Urothelium cell line (cell line): ENCODE data around the gene SH2B3.
"Not testable (repeated sequence)": the region's sequence is repeated elsewhere in the genome, so short reads cannot be mapped to it uniquely, and the experiment has no call there.

ENCODE experiments used
- DNase-seq: peaks from one replicate; pipeline ENCODE4 v3.0.0; 2011; ENCODE audit warnings: low spot score, mixed read lengths
- FAIRE-seq: peaks from 2 replicates; lab custom pipeline; 2011; peaks lifted over from hg19 to GRCh38; lab: Jason Lieb, UNC

The SH2B3 gene

DNA sequence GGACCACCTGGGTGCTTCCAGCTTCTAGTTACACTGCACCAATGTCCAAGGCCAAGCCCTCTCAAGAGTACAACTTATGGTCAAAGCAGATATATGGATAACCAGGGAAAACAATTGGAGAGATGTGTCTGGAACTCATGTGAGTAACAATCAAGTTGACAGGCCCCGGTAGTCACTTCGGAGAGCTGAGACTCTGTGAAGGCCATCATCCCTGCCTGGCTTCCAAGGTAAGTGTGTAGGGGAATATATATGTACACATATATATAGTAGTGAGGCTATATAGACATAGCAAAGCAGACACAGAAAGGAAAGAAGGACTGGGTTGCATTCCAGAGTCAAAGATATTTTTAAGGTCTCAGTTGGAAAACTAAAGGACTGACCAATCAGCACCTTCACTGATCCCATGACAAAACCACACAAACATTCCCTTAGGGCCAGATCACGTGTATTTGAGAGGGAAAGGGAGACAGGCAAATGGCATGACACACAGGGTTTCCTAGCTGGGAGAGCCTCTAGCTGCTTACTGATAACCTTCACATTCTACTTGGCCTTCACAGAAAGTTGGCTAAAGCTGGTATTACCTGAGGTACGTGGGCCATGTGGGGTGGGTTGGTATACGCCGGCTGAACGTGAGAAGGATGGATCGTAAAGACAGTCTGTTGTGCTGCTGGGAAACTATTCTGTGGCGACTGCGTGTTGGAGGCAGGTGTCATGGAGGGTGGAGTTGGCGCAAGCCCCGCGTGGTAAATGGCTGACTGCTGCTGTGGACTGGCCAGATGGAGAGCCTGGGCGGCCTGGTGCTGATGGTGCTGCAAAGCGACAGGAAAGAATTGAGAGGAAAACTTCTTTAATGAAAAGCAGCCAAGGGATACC is 50.0 kb downstream of the SH2B3 start:
- FAIRE-seq (no peak), DNase-seq (no peak)

DNA sequence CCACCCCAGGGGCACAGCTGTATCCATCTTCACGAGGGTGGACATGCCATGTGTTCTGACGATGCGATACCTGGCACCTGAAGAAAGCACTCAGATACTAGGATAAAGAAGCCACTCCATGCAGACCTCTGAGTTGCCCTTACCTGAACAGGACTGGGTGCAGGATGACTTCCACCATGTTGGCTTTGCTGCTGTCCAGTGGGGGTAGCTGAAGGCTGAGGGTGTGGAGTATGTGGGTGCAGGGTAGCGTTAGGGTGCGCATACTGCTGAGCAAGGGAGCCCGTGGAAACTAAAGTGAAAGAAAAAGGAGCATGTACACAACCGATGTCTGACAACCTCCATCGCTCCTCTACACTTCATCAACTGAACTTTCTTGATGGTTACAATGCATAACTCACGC is 51.3 kb downstream of the SH2B3 start:
- DNase-seq (no peak), FAIRE-seq (no peak)

DNA sequence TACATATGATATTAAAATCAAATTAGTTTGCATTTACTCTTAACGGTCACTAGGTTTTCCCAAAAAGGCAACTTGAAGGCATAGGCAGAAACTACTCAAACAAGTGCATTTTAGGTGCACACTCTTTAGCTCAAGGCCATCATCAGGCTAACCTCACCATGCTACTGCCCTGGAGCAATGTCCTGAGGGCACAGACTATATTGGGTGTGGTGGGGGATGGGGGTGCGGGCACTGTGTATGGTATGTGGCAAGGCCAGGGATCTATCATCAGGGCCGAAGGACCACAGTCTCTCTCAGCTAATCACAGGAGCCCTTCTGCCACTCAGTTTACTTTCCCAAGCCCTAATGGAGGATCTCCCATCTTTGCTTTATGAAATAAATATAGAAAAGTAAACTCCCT is 51.9 kb downstream of the SH2B3 start:
- FAIRE-seq (no peak), DNase-seq (no peak)

- DNase-seq (no peak), FAIRE-seq (no peak)
Measured at GRCh38 chr12:111458546-111459172, 52.9 kb downstream of the SH2B3 start.

GRCh38 chr12:111460111-111460510 is 54.4 kb downstream of the SH2B3 start:
- FAIRE-seq, DNase-seq: not testable (repeated sequence)

DNA sequence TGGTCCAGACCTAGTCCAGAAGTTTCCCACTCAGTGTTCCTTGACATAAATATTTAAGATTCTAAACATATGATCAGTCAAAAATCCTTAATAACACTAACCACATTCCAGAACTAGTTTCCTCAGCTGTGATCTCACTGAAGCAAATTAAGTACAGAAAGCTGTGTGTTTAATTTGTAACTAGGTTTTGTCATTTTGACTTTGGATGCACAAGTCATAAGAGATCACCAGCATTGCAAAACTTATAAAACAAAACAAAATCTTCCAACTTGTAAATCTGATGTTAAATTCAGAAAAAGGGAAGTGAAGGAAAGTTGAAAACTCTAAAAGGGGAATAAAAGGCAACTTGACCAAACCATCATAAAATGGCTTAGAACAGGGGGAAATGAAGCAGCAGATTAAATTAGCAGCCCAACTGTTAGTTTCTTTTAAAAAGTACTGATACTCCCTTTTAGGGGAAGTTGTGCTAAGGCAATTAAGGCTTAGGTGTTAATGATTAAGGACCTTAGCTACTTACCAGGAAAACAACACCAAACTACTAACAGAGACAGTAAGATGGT is 56.6 kb downstream of the SH2B3 start:
- no peak for FAIRE-seq

GRCh38 chr12:111467092-111467856 is 61.6 kb downstream of the SH2B3 start:
- FAIRE-seq (no peak), DNase-seq (no peak)

More for the DNA sequence above, 56.6 kb downstream of the SH2B3 start:
- no peak for DNase-seq

- FAIRE-seq (no peak), DNase-seq (no peak)
Measured at GRCh38 chr12:111467857-111468241, 62.1 kb downstream of the SH2B3 start.

- no peak for FAIRE-seq
- DNase-seq: no peak
Measured at GRCh38 chr12:111469401-111469800, 63.7 kb downstream of the SH2B3 start.

GRCh38 chr12:111471236-111471635 is 65.5 kb downstream of the SH2B3 start:
- FAIRE-seq (no peak), DNase-seq (no peak)

- FAIRE-seq (no peak), DNase-seq (no peak)
Measured at GRCh38 chr12:111482462-111482861, 76.7 kb downstream of the SH2B3 start.

- no peak for DNase-seq
- FAIRE-seq: no peak
Measured at GRCh38 chr12:111488271-111488670, 82.5 kb downstream of the SH2B3 start.

GRCh38 chr12:111488798-111489197 is 83.1 kb downstream of the SH2B3 start:
- FAIRE-seq (no peak), DNase-seq (no peak)

DNA sequence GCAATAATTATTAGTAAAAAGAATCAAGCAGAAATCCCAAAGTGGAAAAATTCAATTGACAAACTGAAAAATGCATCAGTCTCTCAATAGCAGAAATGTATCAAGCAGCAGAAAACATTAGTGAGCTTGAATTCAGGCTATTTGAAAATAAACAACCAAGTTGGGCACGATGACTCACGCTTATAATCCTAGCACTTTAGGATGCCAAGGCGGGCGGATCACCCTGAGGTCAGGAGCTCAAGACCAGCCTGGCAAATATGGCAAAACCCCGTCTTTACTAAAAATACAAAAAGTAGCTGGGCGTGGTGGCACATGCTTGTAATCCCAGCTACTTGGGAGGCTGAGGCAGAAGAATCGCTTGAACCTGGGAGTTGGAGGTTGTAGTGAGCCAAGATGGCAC is 87.3 kb downstream of the SH2B3 start:
- not testable (repeated sequence) for FAIRE-seq, DNase-seq

DNA sequence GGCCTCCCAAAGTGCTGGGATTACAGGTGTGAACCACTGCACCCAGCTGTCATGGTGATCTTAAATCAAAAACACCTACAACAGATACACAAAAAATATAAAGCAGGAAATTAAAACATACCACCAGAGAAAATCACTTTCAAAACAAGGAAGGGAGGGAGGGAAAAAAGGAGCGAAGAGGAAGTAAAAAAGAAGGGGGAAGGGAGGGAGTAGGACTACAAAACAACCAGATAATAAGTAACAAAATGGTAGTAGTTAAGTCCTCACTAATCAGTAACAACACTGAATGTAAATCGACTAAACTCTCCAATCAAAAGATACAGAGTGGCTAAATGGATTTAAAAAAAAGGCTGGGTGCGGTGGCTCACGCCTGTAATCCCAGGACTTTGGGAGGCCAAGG is 89.0 kb downstream of the SH2B3 start:
- DNase-seq: no peak
- FAIRE-seq: no peak
